K562 (cell line): ENCODE measurements around the gene SENP1. TPM values are rescaled to one million over a fixed set of nuclear protein-coding genes. Genes with fewer than 3 reads are reported as not detected.
A peak's percentile ranks its signal among the peaks of the same experiment; 100 is the strongest.

Experiments used
- ATAC-seq: fragments of 200-7000 bp; cut with Tn5 transposase; 3 replicates; pipeline ENCODE4 v1.9.1; 2020; ENCODE audit warnings: moderate library complexity
- BruUV-seq: library from RNA; stranded (reverse); fragments of 400-500 nt; replicated peaks from 2 replicates; lab custom pipeline; 2021; lab: Mats Ljungman, UMichigan
- CTCF ChIA-PET: fragments of 300-600 bp; formaldehyde crosslinking; extraction: SDS; loops from one replicate; lab custom pipeline; 2021; ENCODE audit warnings: low intra/inter-chr PET ratio; lab: Yijun Ruan, JAX
- POLR2A ChIA-PET: fragments of 300-600, 350-650 bp; sonication (Branson Sonifier 250); formaldehyde crosslinking; extraction: SDS; loops from one replicate; lab custom pipeline; 2021; ENCODE audit warnings: antibody characterized with exemption, inconsistent platforms; lab: Yijun Ruan, JAX
- DNase-seq, 4 experiments: peaks; one replicate each; pipeline versions ENCODE4 v3.0.0 to v3.0.0-alpha.2; 2011 to 2018; ENCODE audit warnings: low spot score in 3 of 4, mixed read lengths in 3 of 4; ENCODE audit errors: extremely low read depth in 1 of 4
- FAIRE-seq: peaks from 2 replicates; lab custom pipeline; 2011; peaks lifted over from hg19 to GRCh38; lab: Jason Lieb, UNC
- H2AFZ ChIP-seq: 2 replicates; pipeline ENCODE4 v1.6.0; 2011; ENCODE audit warnings: low read depth, low read length, control low read depth, inconsistent platforms
- H3K27ac ChIP-seq: fragments of 200-600 bp; 3 replicates; pipeline ENCODE4 v1.8.0; 2011; ENCODE audit warnings: low read depth, mild to moderate bottlenecking, control low read depth, inconsistent platforms, low read length, moderate library complexity, mixed read lengths; ENCODE audit errors: extremely low read depth
- H3K27me3 ChIP-seq, 2 experiments: fragments of 300-600 bp in 1 of 2; 2 replicates in 1 of 2; 3 replicates in 1 of 2; pipeline versions ENCODE4 v1.6.0 to v1.8.0; 2011; ENCODE audit warnings: inconsistent platforms in 2 of 2, low read length in 2 of 2, mild to moderate bottlenecking in 1 of 2, mixed read lengths in 1 of 2, moderate library complexity in 1 of 2; ENCODE audit not compliant: control insufficient read depth in 2 of 2, insufficient read depth in 2 of 2
- H3K36me3 ChIP-seq: fragments of 300-600 bp; 3 replicates; pipeline ENCODE4 v1.8.0; 2011; ENCODE audit warnings: mild to moderate bottlenecking, low read length, inconsistent platforms; ENCODE audit not compliant: control insufficient read depth, insufficient read depth
- H3K4me1 ChIP-seq, 2 experiments: fragments of 200-600 bp in 1 of 2; replicated peaks in 1 of 2; 2 replicates in 1 of 2; 3 replicates in 1 of 2; pipeline versions ENCODE4 v1.5.1 to v1.8.0; 2011; ENCODE audit warnings: inconsistent platforms in 2 of 2, low read length in 2 of 2, mild to moderate bottlenecking in 1 of 2, mixed read lengths in 1 of 2, moderate library complexity in 1 of 2; ENCODE audit not compliant: control insufficient read depth in 2 of 2, insufficient read depth in 2 of 2
- H3K4me2 ChIP-seq: 2 replicates; pipeline ENCODE4 v1.6.1; 2011; ENCODE audit warnings: low read length, control low read depth, inconsistent platforms, mixed read lengths; ENCODE audit not compliant: insufficient read depth
- H3K4me3 ChIP-seq: fragments of 200-600 bp; sonication (generic), shearing (Covaris generic); 2 replicates; pipeline ENCODE4 v1.5.1; 2016; ENCODE audit warnings: control low read depth, inconsistent platforms
- H3K79me2 ChIP-seq: fragments of 200-600 bp; 3 replicates; pipeline ENCODE4 v1.8.0; 2011; ENCODE audit warnings: low read length, inconsistent platforms; ENCODE audit not compliant: control insufficient read depth, insufficient read depth
- H3K9ac ChIP-seq, 2 experiments: 2 replicates each; pipeline versions ENCODE4 v1.6.0 to v1.6.1; 2011; ENCODE audit warnings: low read depth in 2 of 2, low read length in 2 of 2, control low read depth in 1 of 2, inconsistent platforms in 1 of 2, mild to moderate bottlenecking in 1 of 2, mixed read lengths in 1 of 2; ENCODE audit not compliant: insufficient read depth in 1 of 2
- H3K9me1 ChIP-seq: one replicate; pipeline ENCODE4 v1.6.0; 2011; ENCODE audit warnings: inconsistent platforms, mild to moderate bottlenecking, low read length, moderate library complexity; ENCODE audit not compliant: control insufficient read depth, insufficient read depth
- H3K9me3 ChIP-seq: replicated peaks from 2 replicates; pipeline ENCODE4 v1.5.1; 2011; ENCODE audit warnings: low read depth, low read length, inconsistent platforms; ENCODE audit not compliant: control insufficient read depth, insufficient read depth
- H4K20me1 ChIP-seq: replicated peaks from 2 replicates; pipeline ENCODE4 v1.6.1; 2011; ENCODE audit warnings: low read length, inconsistent platforms, mixed read lengths; ENCODE audit not compliant: control insufficient read depth, insufficient read depth
- ARNT ChIP-seq, 2 experiments: fragments of 450-650 bp; IDR thresholded peaks; 2 replicates each; pipeline ENCODE4 v1.6.1; 2016; ENCODE audit warnings: mild to moderate bottlenecking in 1 of 2
- FOXO4 ChIP-seq: fragments of 450-650 bp; formaldehyde crosslinking; IDR thresholded peaks from 2 replicates; pipeline ENCODE4 v1.4.0; 2020; ENCODE audit warnings: mild to moderate bottlenecking, moderate library complexity
- MAFF ChIP-seq: IDR thresholded peaks from 2 replicates; pipeline ENCODE4 v1.6.1; 2012; ENCODE audit warnings: low read length, improper control_type of control experiment
- SNRNP70 ChIP-seq: fragments of 200-400 bp; formaldehyde crosslinking; optimal IDR thresholded peaks from 2 replicates; pipeline ENCODE3; 2017; ENCODE audit warnings: low read depth, low read length
- ZNF408 ChIP-seq: fragments of 250-450 bp; sonication (Bioruptor Pico); IDR thresholded peaks from 2 replicates; pipeline ENCODE4 v1.4.0; 2020; ENCODE audit warnings: low read depth, mild to moderate bottlenecking, moderate library complexity
- WGBS: fragments of 100-300 bp; shearing (Covaris generic); methylation state at CpG from one replicate; pipeline ENCODE4 v1.1.6; 2016; ENCODE audit warnings: low coverage, mixed read lengths; ENCODE audit not compliant: insufficient coverage; ENCODE audit errors: missing lambda C conversion rate; 5-methylcytosine and 5-hydroxymethylcytosine counted together
- in situ Hi-C: fragments of 300-500 bp; cut with MboI; formaldehyde crosslinking; loops from 4 replicates; pipeline ENCODE4 v1.15.0; 2018; ENCODE audit warnings: inconsistent platforms, mixed read lengths
- intact Hi-C: fragments of 100-400 bp; cut with micrococcal nuclease; formaldehyde crosslinking; loops from 2 replicates; pipeline ENCODE4 v1.14.2; 2022
- polyA plus RNA-seq, 8 experiments: library from polyadenylated mRNA; depleted of rRNA in 4 of 8; stranded (reverse) in 5 of 8; unstranded in 3 of 8; fragments of >200 nt; fragmentation: Nextera tagmentation in 2 of 8; fragmentation: Illumina TruSeq in 1 of 8; extraction: Ambion mirVana in 2 of 8; extraction: Trizol in 1 of 8; gene quantifications; 2 replicates each; pipeline versions ENCODE4 v1.2.1 to v1.2.3, GENCODE V29; 2011 to 2014; ENCODE audit warnings: inconsistent platforms in 1 of 8, missing spikeins in 1 of 8
- total RNA-seq, 7 experiments: library from RNA; depleted of rRNA in 6 of 7; stranded (reverse); fragments of >200 nt in 6 of 7; fragmentation: Illumina TruSeq in 2 of 7; extraction: Trizol in 2 of 7; gene quantifications; 2 replicates each; pipeline versions ENCODE4 v1.2.1 to v1.2.3, GENCODE V29; 2011 to 2021; ENCODE audit warnings: low replicate concordance in 1 of 7
- TF ChIP-seq, protein P1 (sequence below): sonication (generic); formaldehyde crosslinking; IDR thresholded peaks from 2 replicates; pipeline ENCODE4 v1.8.0; 2022; ENCODE audit warnings: missing genetic modification reagents, mild to moderate bottlenecking, borderline replicate concordance

Gene SENP1
- total and polyA plus RNA-seq, 9 of the 15 experiments (the other 6 are each of a cell fraction or from before 2014, with no cell fraction given) = 15.5 to 59.0 (median 36.3) TPM

DNA sequence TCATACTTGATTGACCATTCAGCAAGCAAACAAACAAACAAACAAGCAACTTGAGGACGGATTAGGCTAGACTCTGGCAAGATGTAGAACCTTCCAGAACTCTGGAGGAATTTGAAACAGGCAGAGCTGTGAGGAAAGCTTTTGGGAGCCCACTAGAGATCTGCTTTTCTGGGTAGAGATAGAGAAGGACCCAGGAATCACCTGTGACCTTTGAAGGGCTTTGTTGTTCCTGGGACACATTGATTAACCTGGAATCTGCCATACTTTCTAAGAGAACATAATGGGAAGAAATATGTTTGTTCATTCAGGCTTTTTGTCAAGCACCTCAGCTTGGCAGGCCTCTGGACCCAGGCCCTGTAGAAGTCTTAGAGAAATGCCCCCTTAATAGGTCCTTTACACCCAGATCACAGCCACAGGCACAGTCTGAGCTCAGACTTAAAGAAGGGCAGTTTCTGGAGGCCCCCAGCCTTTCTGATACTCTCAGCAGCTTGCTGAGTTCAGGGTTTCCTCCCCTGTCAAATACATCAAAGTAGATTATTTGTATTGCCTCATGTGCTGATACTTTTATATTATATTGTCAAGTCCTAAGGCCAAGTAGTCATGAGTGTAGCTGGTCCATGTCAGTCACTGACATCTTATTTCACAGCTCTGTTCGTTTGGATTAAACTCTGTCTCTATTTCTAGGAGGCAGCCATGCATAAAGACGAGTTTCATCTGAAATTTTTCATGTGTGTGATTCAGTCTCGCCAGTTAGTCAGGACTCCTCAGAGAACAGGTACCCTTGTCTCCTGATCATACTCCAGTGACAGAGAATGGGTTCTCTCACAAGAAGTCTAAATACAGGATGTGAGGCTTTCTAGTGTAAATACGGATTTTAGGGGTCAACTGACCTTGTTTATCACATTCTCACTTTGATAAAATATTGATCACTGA, 1.1 kb upstream of the SENP1 start:
- Histone ChIP-seq H3K4me3 (peak overlapping the region; percentile 86), H3K4me1 (peaks cover 3 to 7% of the 10 kb centered on the region in 2 experiments; a peak in 3 of 5 replicates), H3K36me3 (no peaks in the 10 kb centered on the region), H3K9me1 (no peaks in the 10 kb centered on the region), H3K27ac (peak overlapping the region; percentile 96), H3K27me3 (no peaks in the 10 kb centered on the region), H3K79me2 (peaks cover 39% of the 10 kb centered on the region)
- FAIRE-seq = no peak
- POLR2A ChIA-PET = interaction anchor here (0.7 to 3.9 kb wide), 5 partner anchors 9 to 265 kb away, joined by 3 to 24 read pairs (median 5); partner anchors contain the start of gene PFKM
- no peak for DNase-seq
- no TSS peak for BruUV-seq
- TF ChIP-seq ARNT (IDR thresholded peaks at IDR 0.05) (no peak), FOXO4 (no peak), SNRNP70 (no peak), ZNF408 (CRISPR knock-in tag) (no peak), MAFF (no peak)
- TF ChIP-seq, protein P1, sequence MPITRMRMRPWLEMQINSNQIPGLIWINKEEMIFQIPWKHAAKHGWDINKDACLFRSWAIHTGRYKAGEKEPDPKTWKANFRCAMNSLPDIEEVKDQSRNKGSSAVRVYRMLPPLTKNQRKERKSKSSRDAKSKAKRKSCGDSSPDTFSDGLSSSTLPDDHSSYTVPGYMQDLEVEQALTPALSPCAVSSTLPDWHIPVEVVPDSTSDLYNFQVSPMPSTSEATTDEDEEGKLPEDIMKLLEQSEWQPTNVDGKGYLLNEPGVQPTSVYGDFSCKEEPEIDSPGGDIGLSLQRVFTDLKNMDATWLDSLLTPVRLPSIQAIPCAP (CRISPR knock-in tag) = no peak
- TF ChIP-seq, all 486 proteins: peak for 0
- no peaks in the 10 kb centered on the region for H4K20me1 ChIP-seq
- intact Hi-C loops (loop anchor here (1.0 kb wide), 1 partner anchor 50 kb away; the partner anchor contains the start of gene ASB8), in situ Hi-C loops (no loop called here)
- H3K4me2 ChIP-seq = peak overlapping the region; percentile 96
- H3K9me3 ChIP-seq = no peaks in the 10 kb centered on the region
- H2AFZ ChIP-seq = peak overlapping the region; percentile 96
- peak overlapping the region; percentile 93 to 98; a peak in 3 of 4 replicates for H3K9ac ChIP-seq
- CTCF ChIA-PET = no interaction called here
- 51% methylated on average over 5 of the region's 5 CpGs for WGBS
- no peak for ATAC-seq
